ENCODE data around the gene SEC16A. TPM values are rescaled to one million over a fixed set of nuclear protein-coding genes. Genes with fewer than 3 reads are reported as not detected.
A peak's percentile ranks its signal among the peaks of the same experiment; 100 is the strongest.

Gene SEC16A
- total RNA-seq, 2 donors from 2014 or later, result 35.3 to 75.8 TPM

- intact Hi-C loops (cut with DNase I), result no loop called here
- H3K27ac ChIP-seq, result no peak overlapping the region
- no peak overlapping the region for H3K4me3 ChIP-seq
- peaks cover 6% of the 10 kb centered on the region for H3K4me1 ChIP-seq
- H3K9me3 ChIP-seq, result no peaks in the 10 kb centered on the region
- TF ChIP-seq POLR2A (IDR thresholded peaks at IDR 0.05) (no peak), CTCF (IDR thresholded peaks at IDR 0.05) (no peak)
- DNase-seq, result no peak
- H3K27me3 ChIP-seq, result no peaks in the 10 kb centered on the region
- no peak for ATAC-seq
- H3K36me3 ChIP-seq (replicated peaks in 1 of 2; ENCODE audit: insufficient read depth in 1 of 2, low read depth in 2 of 2), result peaks cover 0 to 16% of the 10 kb centered on the region in 2 donors
- WGBS, 2 donors, result 85% methylated on average over 6 of the region's 8 CpGs; no CpG with 5 or more reads in 1 of the 2 donors
These were observed 10.7 kb upstream of the SEC16A start for GRCh38 chr9:136493567-136493971.

GRCh38 chr9:136492978-136493522 lies 10.2 kb upstream of the SEC16A start:
- H3K27me3 ChIP-seq, result no peaks in the 10 kb centered on the region
- intact Hi-C loops (cut with DNase I), result no loop called here
- no peak overlapping the region for H3K4me3 ChIP-seq
- H3K4me1 ChIP-seq, result peaks cover 6% of the 10 kb centered on the region
- 81 to 100% methylated on average over 4 to 22 of the region's 26 CpGs for whole genome bisulfite sequencing, 2 donors
- no peak for ATAC-seq
- H3K9me3 ChIP-seq, result no peaks in the 10 kb centered on the region
- no peak for DNase-seq
- no peak for TF ChIP-seq POLR2A (IDR thresholded peaks at IDR 0.05)
- TF ChIP-seq CTCF (IDR thresholded peaks at IDR 0.05), result no peak
- H3K27ac ChIP-seq, result no peak overlapping the region
- H3K36me3 ChIP-seq (replicated peaks in 1 of 2; ENCODE audit: insufficient read depth in 1 of 2, low read depth in 2 of 2), result peaks cover 0 to 16% of the 10 kb centered on the region in 2 donors

- WGBS, 2 donors, result 88 to 96% methylated on average over 17 of the region's 17 CpGs
- DNase-seq (no peak), ATAC-seq (no peak)
- H3K9me3 ChIP-seq, result no peaks in the 10 kb centered on the region
- no peaks in the 10 kb centered on the region for H3K36me3 ChIP-seq (replicated peaks in 1 of 2; ENCODE audit: insufficient read depth in 1 of 2, low read depth in 2 of 2)
- intact Hi-C loops (cut with DNase I), result loop anchor here (2.0 kb wide), 1 partner anchor 139 kb away; no protein-coding TSS in a partner anchor
- peaks cover 18% of the 10 kb centered on the region for H3K4me1 ChIP-seq
- H3K27ac ChIP-seq, result no peak overlapping the region
- no peaks in the 10 kb centered on the region for H3K27me3 ChIP-seq
- no peak overlapping the region for H3K4me3 ChIP-seq
- TF ChIP-seq CTCF (IDR thresholded peaks at IDR 0.05) (no peak), POLR2A (IDR thresholded peaks at IDR 0.05) (no peak)
These were observed 6.9 kb upstream of the SEC16A start for GRCh38 chr9:136489731-136490130.

GRCh38 chr9:136488247-136489214 lies 5.7 kb upstream of the SEC16A start:
- Histone ChIP-seq H3K4me3 (no peak overlapping the region), H3K9me3 (no peaks in the 10 kb centered on the region), H3K36me3 (replicated peaks in 1 of 2; ENCODE audit: insufficient read depth in 1 of 2, low read depth in 2 of 2) (no peaks in the 10 kb centered on the region), H3K27me3 (no peaks in the 10 kb centered on the region), H3K4me1 (peaks cover 28% of the 10 kb centered on the region), H3K27ac (no peak overlapping the region)
- WGBS, 2 donors, result 21 to 22% methylated on average over 15 to 22 of the region's 22 CpGs
- DNase-seq (peak; percentile 83 to 89 (median 86)), ATAC-seq (peak; percentile 63)
- intact Hi-C loops (cut with DNase I), result no loop called here
- TF ChIP-seq CTCF (IDR thresholded peaks at IDR 0.05) (peak; percentile 93 to 99 (median 99)), POLR2A (IDR thresholded peaks at IDR 0.05) (no peak)

Measured in body of pancreas (tissue), 4 donors.